ENCODE measurements around the gene DTNBP1.

The DTNBP1 gene

GRCh38 chr6:15501826-15502445 lies 160.9 kb downstream of the DTNBP1 start:
- DNase-seq: peak; percentile 13
- in situ Hi-C loops (cut with HindIII; ENCODE audit: low pct_ligation_motif_present, low pct_unique_long_range_greater_than_20kb, low sequenced_read_pairs): no loop called here

DNA sequence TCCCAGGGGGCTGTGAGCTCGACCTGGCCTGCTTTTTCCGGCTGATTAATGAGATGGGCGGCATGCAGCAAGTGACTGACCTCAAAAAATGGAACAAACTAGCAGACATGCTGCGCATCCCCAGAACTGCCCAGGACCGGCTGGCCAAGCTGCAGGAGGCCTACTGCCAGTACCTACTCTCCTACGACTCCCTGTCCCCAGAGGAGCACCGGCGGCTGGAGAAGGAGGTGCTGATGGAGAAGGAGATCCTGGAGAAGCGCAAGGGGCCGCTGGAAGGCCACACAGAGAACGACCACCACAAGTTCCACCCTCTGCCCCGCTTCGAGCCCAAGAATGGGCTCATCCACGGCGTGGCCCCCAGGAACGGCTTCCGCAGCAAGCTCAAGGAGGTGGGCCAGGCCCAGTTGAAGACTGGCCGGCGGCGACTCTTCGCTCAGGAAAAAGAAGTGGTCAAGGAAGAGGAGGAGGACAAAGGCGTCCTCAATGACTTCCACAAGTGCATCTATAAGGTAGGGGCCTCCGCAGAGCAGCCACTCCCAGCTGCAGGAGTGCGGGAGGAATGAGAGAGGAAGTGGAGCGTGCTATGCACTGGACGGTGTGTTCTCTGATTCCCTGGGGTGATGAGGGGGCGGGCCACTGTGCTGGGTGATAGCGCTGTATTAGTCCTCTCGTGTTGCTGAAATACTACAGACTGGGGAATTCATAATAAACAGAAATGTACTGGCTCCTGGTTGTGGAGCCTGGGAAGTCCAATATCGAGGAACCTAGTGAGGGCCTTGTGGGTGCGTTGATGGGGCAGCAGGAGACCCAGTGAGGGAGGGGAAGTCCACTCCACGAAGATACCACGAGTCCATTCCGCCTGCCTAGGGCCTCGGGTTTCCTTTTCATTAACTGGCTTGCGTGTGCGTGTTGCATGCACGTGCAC lies 161.7 kb downstream of the DTNBP1 start:
- in situ Hi-C loops (cut with HindIII; ENCODE audit: low pct_ligation_motif_present, low pct_unique_long_range_greater_than_20kb, low sequenced_read_pairs): no loop called here
- no peak for DNase-seq

GRCh38 chr6:15500078-15500740 lies 162.6 kb downstream of the DTNBP1 start:
- DNase-seq: no peak
- in situ Hi-C loops (cut with HindIII; ENCODE audit: low pct_ligation_motif_present, low pct_unique_long_range_greater_than_20kb, low sequenced_read_pairs): no loop called here

- in situ Hi-C loops (cut with HindIII; ENCODE audit: low pct_ligation_motif_present, low pct_unique_long_range_greater_than_20kb, low sequenced_read_pairs): no loop called here
- DNase-seq: no peak
Observed at GRCh38 chr6:15499591-15499990, 163.2 kb downstream of the DTNBP1 start.

GRCh38 chr6:15499125-15499524 lies 163.7 kb downstream of the DTNBP1 start:
- in situ Hi-C loops (cut with HindIII; ENCODE audit: low pct_ligation_motif_present, low pct_unique_long_range_greater_than_20kb, low sequenced_read_pairs): no loop called here
- DNase-seq: no peak

GRCh38 chr6:15498640-15499039 lies 164.2 kb downstream of the DTNBP1 start:
- no peak for DNase-seq
- in situ Hi-C loops (cut with HindIII; ENCODE audit: low pct_ligation_motif_present, low pct_unique_long_range_greater_than_20kb, low sequenced_read_pairs): no loop called here

DNA sequence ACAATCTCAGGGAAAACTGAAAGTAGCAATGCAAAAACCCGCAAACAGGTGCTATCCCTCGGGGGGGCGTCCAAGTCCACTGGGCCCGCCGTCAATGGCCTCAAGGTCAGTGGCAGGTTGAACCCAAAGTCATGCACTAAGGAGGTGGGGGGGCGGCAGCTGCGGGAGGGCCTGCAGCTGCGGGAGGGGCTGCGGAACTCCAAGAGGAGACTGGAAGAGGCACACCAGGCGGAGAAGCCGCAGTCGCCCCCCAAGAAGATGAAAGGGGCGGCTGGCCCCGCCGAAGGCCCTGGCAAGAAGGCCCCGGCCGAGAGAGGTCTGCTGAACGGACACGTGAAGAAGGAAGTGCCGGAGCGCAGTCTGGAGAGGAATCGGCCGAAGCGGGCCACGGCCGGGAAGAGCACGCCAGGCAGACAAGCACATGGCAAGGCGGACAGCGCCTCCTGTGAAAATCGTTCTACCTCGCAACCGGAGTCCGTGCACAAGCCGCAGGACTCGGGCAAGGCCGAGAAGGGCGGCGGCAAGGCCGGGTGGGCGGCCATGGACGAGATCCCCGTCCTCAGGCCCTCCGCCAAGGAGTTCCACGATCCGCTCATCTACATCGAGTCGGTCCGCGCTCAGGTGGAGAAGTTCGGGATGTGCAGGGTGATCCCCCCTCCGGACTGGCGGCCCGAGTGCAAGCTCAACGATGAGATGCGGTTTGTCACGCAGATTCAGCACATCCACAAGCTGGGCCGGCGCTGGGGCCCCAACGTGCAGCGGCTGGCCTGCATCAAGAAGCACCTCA lies 166.3 kb downstream of the DTNBP1 start:
- no peak for DNase-seq
- in situ Hi-C loops (cut with HindIII; ENCODE audit: low pct_ligation_motif_present, low pct_unique_long_range_greater_than_20kb, low sequenced_read_pairs): no loop called here

- DNase-seq: no peak
- in situ Hi-C loops (cut with HindIII; ENCODE audit: low pct_ligation_motif_present, low pct_unique_long_range_greater_than_20kb, low sequenced_read_pairs): no loop called here
Observed at GRCh38 chr6:15495375-15495901, 167.4 kb downstream of the DTNBP1 start.

- no peak for DNase-seq
- in situ Hi-C loops (cut with HindIII; ENCODE audit: low pct_ligation_motif_present, low pct_unique_long_range_greater_than_20kb, low sequenced_read_pairs): no loop called here
Observed at GRCh38 chr6:15493437-15494168, 169.2 kb downstream of the DTNBP1 start.

GRCh38 chr6:15491986-15492269 lies 170.9 kb downstream of the DTNBP1 start:
- in situ Hi-C loops (cut with HindIII; ENCODE audit: low pct_ligation_motif_present, low pct_unique_long_range_greater_than_20kb, low sequenced_read_pairs): no loop called here
- DNase-seq: no peak

GRCh38 chr6:15491255-15491985 lies 171.4 kb downstream of the DTNBP1 start:
- peak; percentile 40 for DNase-seq
- in situ Hi-C loops (cut with HindIII; ENCODE audit: low pct_ligation_motif_present, low pct_unique_long_range_greater_than_20kb, low sequenced_read_pairs): no loop called here

DNA sequence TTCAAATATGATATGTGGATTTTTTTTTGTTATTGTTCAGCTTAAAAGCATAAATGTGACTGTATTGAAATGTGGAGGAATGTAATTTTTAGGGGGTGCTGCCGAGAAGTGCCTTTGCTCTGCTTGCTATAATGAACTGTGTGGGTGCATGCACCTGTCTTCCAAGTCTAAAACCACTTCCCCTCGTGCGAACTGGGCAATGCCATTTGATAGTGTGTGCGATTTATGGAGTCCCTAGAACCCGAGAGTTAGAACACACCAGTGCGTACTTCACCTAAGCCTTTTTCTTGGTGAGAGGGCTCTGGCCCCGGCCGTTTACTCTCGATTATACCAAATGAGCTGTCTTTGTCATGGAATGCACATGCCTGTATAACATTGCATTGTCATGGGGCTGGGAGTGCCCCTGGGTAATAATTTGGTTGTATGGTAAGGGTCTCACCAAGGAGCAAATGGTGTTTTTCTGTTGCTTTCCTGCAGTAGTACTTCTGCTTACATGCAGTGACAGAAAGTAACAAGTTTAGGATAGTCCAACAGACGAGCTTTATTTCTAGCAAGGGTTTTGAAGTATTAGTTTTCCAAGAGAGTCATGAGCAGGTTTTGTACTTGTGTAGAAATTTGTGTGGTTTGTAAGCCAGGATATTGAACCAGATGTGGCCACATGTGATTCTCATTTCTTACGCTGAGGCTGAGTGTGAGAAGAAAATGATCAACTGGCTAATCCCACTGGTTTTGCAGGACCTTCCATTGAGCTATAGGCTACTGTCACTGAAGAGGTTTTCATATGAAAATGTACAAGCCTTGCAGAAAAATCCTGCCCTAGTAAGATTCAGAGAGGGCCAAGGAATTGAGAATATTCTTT lies 172.4 kb downstream of the DTNBP1 start:
- no peak for DNase-seq
- in situ Hi-C loops (cut with HindIII; ENCODE audit: low pct_ligation_motif_present, low pct_unique_long_range_greater_than_20kb, low sequenced_read_pairs): no loop called here

DNA sequence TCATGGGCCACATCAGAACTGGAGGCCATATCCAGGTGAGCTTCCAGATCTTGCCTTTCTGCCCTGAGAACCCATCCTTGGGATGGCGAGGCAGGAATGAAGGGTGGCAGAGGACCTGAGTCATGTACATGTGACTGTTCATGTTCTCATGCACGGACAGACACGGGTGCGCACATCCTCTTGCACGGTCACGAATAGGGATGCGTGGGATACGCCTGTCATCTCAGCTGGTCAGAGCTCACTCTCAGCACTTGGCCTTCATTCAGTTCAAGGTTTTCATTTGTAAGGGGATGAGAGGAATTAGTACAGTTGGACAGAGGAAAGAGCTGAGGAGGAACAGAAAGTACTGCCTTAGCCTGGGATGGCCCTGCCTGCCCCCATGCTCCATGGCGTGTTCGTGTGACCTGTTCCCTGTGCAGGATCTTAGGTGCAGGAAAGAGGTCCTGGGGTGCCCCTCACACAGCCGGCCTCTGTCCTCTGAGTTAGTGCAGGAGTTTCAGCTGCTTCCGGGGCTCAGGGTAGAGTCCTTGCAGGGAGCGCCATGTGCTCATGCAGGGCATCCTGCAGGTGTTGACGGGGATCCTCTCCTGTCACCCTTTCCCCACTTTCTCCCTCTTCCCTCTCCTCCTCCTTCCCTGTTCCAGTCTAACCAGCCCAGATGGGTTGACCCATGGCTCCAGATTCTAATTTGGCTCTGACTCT lies 173.4 kb downstream of the DTNBP1 start:
- no peak for DNase-seq
- in situ Hi-C loops (cut with HindIII; ENCODE audit: low pct_ligation_motif_present, low pct_unique_long_range_greater_than_20kb, low sequenced_read_pairs): no loop called here

DNA sequence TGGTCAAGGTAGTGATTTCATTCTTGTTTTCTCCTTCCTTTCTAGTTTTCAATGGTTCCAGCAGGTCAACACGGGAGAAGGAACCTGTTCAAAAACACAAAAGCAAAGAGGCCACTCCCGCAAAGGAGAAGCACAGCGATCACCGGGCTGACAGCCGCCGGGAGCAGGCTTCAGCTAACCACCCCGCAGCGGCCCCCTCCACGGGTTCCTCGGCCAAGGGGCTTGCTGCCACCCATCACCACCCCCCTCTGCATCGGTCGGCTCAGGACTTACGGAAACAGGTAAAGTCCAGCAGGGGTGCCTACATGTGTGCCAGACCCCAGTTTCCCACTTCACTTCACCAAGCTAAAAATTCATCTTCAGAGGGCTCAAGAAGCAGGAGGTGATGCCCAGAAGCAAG lies 175.6 kb downstream of the DTNBP1 start:
- DNase-seq: no peak
- in situ Hi-C loops (cut with HindIII; ENCODE audit: low pct_ligation_motif_present, low pct_unique_long_range_greater_than_20kb, low sequenced_read_pairs): no loop called here

DNA sequence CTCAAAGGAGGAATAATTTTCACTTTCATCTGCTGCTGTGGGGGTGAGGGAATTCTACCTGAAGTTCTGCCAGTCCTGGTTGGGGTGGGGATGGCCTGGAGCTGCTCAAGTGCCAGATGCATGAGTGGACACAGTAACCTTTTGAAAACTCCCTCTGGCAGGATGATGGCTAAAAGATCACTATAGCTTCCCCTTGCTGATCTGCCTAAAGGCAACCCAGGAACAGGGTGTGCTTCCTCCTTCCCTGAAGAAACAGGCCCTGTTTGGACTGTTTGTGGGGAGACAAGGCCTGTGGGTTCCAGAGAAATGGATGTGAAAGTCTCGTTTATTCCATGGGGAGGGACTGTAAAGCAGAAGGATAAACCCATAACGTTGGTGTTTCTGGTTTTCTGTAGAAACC lies 176.9 kb downstream of the DTNBP1 start:
- in situ Hi-C loops (cut with HindIII; ENCODE audit: low pct_ligation_motif_present, low pct_unique_long_range_greater_than_20kb, low sequenced_read_pairs): no loop called here
- no peak for DNase-seq

- in situ Hi-C loops (cut with HindIII; ENCODE audit: low pct_ligation_motif_present, low pct_unique_long_range_greater_than_20kb, low sequenced_read_pairs): no loop called here
- DNase-seq: no peak
Observed at GRCh38 chr6:15484821-15485220, 178.0 kb downstream of the DTNBP1 start.
